CD4-positive, CD25-positive, alpha-beta regulatory T cell (primary cell): ENCODE measurements around the gene CARHSP1. TPM values are rescaled to one million over a fixed set of nuclear protein-coding genes. Genes with fewer than 3 reads are reported as not detected.
"Not testable (repeated sequence)": the region's sequence is repeated elsewhere in the genome, so short reads cannot be mapped to it uniquely, and the experiment has no call there.

Experiments used
- ATAC-seq, 2 donors: fragments of 150-1000 bp; cut with Tn5 transposase; one replicate each; pipeline ENCODE4 v1.10.0; 2021; ENCODE audit warnings: low read depth in 2 of 2, moderate number of reproducible peaks in 2 of 2, moderate library complexity in 1 of 2
- DNase-seq, 3 donors: peaks; one replicate each; pipeline versions ENCODE4 v3.0.0 to v3.0.0-alpha.2; 2012 to 2022; ENCODE audit warnings: mixed read lengths in 1 of 3
- H3K27ac ChIP-seq: one replicate; pipeline ENCODE4 v1.7.0; 2013; ENCODE audit warnings: mild to moderate bottlenecking, low read length; ENCODE audit not compliant: insufficient read depth, poor library complexity, severe bottlenecking
- H3K27me3 ChIP-seq: one replicate; pipeline ENCODE4 v1.7.0; 2013; ENCODE audit warnings: low read length; ENCODE audit not compliant: control insufficient read depth, insufficient read depth
- H3K36me3 ChIP-seq: one replicate; pipeline ENCODE4 v1.7.0; 2013; ENCODE audit warnings: mild to moderate bottlenecking, low read length, moderate library complexity; ENCODE audit not compliant: control insufficient read depth, insufficient read depth
- H3K4me1 ChIP-seq: 2 replicates; pipeline ENCODE4 v1.7.0; 2013; ENCODE audit warnings: mild to moderate bottlenecking, low read length; ENCODE audit not compliant: insufficient read depth, control insufficient read depth, poor library complexity, severe bottlenecking
- H3K4me3 ChIP-seq: one replicate; pipeline ENCODE4 v1.7.0; 2013; ENCODE audit warnings: low read depth, mild to moderate bottlenecking, low read length, moderate library complexity
- H3K9me3 ChIP-seq, 2 experiments: 1 replicate in 1 of 2; 2 replicates in 1 of 2; pipeline ENCODE4 v1.7.0; 2013; ENCODE audit warnings: low read length in 2 of 2, mild to moderate bottlenecking in 1 of 2, moderate library complexity in 1 of 2; ENCODE audit not compliant: control insufficient read depth in 2 of 2
- H3K27ac Mint-ChIP-seq, 3 donors: one replicate each; pipeline ENCODE4 v1.8.0; 2020 to 2022; ENCODE audit warnings: mild to moderate bottlenecking in 3 of 3, mixed read lengths in 3 of 3, moderate library complexity in 2 of 3
- H3K27me3 Mint-ChIP-seq: one replicate; pipeline ENCODE4 v1.8.0; 2022; ENCODE audit warnings: mild to moderate bottlenecking, mixed read lengths
- H3K36me3 Mint-ChIP-seq: one replicate; pipeline ENCODE4 v1.8.0; 2020; ENCODE audit warnings: mixed read lengths
- H3K4me1 Mint-ChIP-seq, 4 donors: one replicate each; pipeline ENCODE4 v1.8.0; 2020 to 2022; ENCODE audit warnings: mixed read lengths in 4 of 4, mild to moderate bottlenecking in 1 of 4
- H3K4me3 Mint-ChIP-seq, 4 donors: one replicate each; pipeline ENCODE4 v1.8.0; 2020 to 2022; ENCODE audit warnings: mild to moderate bottlenecking in 4 of 4, mixed read lengths in 4 of 4, moderate library complexity in 3 of 4
- H3K9me3 Mint-ChIP-seq, 7 donors: one replicate each; pipeline ENCODE4 v1.8.0; 2020 to 2022; ENCODE audit warnings: mixed read lengths in 7 of 7, mild to moderate bottlenecking in 3 of 7, moderate library complexity in 2 of 7
- polyA plus RNA-seq, 4 donors: library from polyadenylated mRNA; unstranded; fragments of 300-500 nt; fragmentation: Illumina TruSeq; gene quantifications; one replicate each; pipeline ENCODE4 v1.2.3, GENCODE V29; 2021
- total RNA-seq: library from RNA; stranded (reverse); gene quantifications from one replicate; pipeline ENCODE4 v1.2.3, GENCODE V29; 2022

CARHSP1 gene
- total RNA-seq (55.3 TPM), polyA plus RNA-seq (10 to 100 TPM; 72.4 to 94.8 (median 76.9) TPM)

- peaks cover 3% of the 10 kb centered on the region for H3K36me3 Mint-ChIP-seq
- no peaks in the 10 kb centered on the region for H3K9me3 ChIP-seq
- H3K27ac Mint-ChIP-seq: peak within 1 kb of the TSS; percentile 87 to 98 (median 91)
- no peaks in the 10 kb centered on the region for H3K9me3 Mint-ChIP-seq
- H3K4me3 ChIP-seq: peak within 1 kb of the TSS; percentile 86
- ATAC-seq (peak; percentile 75), DNase-seq (peak; percentile 75 to 94 (median 75))
- no peaks in the 10 kb centered on the region for H3K27me3 ChIP-seq
- no peaks in the 10 kb centered on the region for H3K36me3 ChIP-seq
- peak within 1 kb of the TSS; percentile 95 to 97 (median 96) for H3K4me3 Mint-ChIP-seq
- peaks cover 43% of the 10 kb centered on the region for H3K4me1 ChIP-seq
- H3K27ac ChIP-seq: peak within 1 kb of the TSS; percentile 72
- no peaks in the 10 kb centered on the region for H3K27me3 Mint-ChIP-seq
- peaks cover 0 to 60% (median 37%) of the 10 kb centered on the region in 4 donors for H3K4me1 Mint-ChIP-seq
Observed at GRCh38 chr16:8868416-8869211, at the start of gene CARHSP1. Gene CARHSP1, minus strand, starts transcription at chr16:8869006. Its CDS starts 9,678 bp downstream, at chr16:8859328.

- H3K36me3 Mint-ChIP-seq: peaks cover 67% of the 10 kb centered on the region
- H3K27ac Mint-ChIP-seq: not testable (repeated sequence)
Observed at GRCh38 chr16:8917336-8917735, 48.5 kb upstream of the CARHSP1 start.

GRCh38 chr16:8916541-8917225 lies 47.9 kb upstream of the CARHSP1 start:
- Mint-ChIP-seq H3K9me3 (peaks cover 0 to 2% (median 0%) of the 10 kb centered on the region in 7 donors), H3K27ac (no peak overlapping the region), H3K4me1 (peaks cover 3 to 38% (median 23%) of the 10 kb centered on the region in 4 donors), H3K4me3 (no peak overlapping the region), H3K36me3 (peaks cover 69% of the 10 kb centered on the region), H3K27me3 (no peaks in the 10 kb centered on the region)
- Histone ChIP-seq H3K36me3 (peaks cover 94% of the 10 kb centered on the region), H3K27me3 (no peaks in the 10 kb centered on the region), H3K4me1 (no peaks in the 10 kb centered on the region), H3K27ac (no peak overlapping the region), H3K9me3 (no peaks in the 10 kb centered on the region), H3K4me3 (no peak overlapping the region)
- DNase-seq (no peak), ATAC-seq (no peak)

More at GRCh38 chr16:8917336-8917735, 48.5 kb upstream of the CARHSP1 start:
- not testable (repeated sequence) for ATAC-seq, H3K27me3 Mint-ChIP-seq, H3K27ac ChIP-seq, H3K9me3 ChIP-seq, H3K4me3 ChIP-seq, DNase-seq, H3K4me1 ChIP-seq, H3K4me3 Mint-ChIP-seq, H3K27me3 ChIP-seq, H3K9me3 Mint-ChIP-seq
- H3K36me3 ChIP-seq: peaks cover 92% of the 10 kb centered on the region
- peaks cover 3 to 36% (median 23%) of the 10 kb centered on the region in 4 donors for H3K4me1 Mint-ChIP-seq

GRCh38 chr16:8915722-8916301 lies 47.0 kb upstream of the CARHSP1 start:
- no peaks in the 10 kb centered on the region for H3K9me3 ChIP-seq
- H3K27me3 ChIP-seq: no peaks in the 10 kb centered on the region
- ATAC-seq (no peak), DNase-seq (no peak)
- peaks cover 94% of the 10 kb centered on the region for H3K36me3 ChIP-seq
- Mint-ChIP-seq H3K27me3 (no peaks in the 10 kb centered on the region), H3K4me3 (no peak overlapping the region), H3K4me1 (peaks cover 3 to 34% (median 22%) of the 10 kb centered on the region in 4 donors), H3K36me3 (peaks cover 73% of the 10 kb centered on the region), H3K27ac (no peak overlapping the region), H3K9me3 (peaks cover 0 to 2% (median 0%) of the 10 kb centered on the region in 7 donors)
- no peaks in the 10 kb centered on the region for H3K4me1 ChIP-seq
- H3K4me3 ChIP-seq: no peak overlapping the region
- H3K27ac ChIP-seq: no peak overlapping the region

- Histone ChIP-seq H3K4me1 (no peaks in the 10 kb centered on the region), H3K27me3 (no peaks in the 10 kb centered on the region), H3K9me3 (no peaks in the 10 kb centered on the region), H3K27ac (no peak overlapping the region), H3K4me3 (no peak overlapping the region), H3K36me3 (peaks cover 94% of the 10 kb centered on the region)
- Mint-ChIP-seq H3K27me3 (no peaks in the 10 kb centered on the region), H3K4me3 (no peak overlapping the region), H3K36me3 (peaks cover 68% of the 10 kb centered on the region), H3K27ac (peak overlapping the region in 1 of 3 donors; percentile 67), H3K4me1 (peaks cover 6 to 26% (median 19%) of the 10 kb centered on the region in 4 donors), H3K9me3 (peaks cover 0 to 2% (median 0%) of the 10 kb centered on the region in 7 donors)
- no peak for ATAC-seq
- no peak for DNase-seq
Observed at GRCh38 chr16:8914098-8914497, 45.3 kb upstream of the CARHSP1 start.

DNA sequence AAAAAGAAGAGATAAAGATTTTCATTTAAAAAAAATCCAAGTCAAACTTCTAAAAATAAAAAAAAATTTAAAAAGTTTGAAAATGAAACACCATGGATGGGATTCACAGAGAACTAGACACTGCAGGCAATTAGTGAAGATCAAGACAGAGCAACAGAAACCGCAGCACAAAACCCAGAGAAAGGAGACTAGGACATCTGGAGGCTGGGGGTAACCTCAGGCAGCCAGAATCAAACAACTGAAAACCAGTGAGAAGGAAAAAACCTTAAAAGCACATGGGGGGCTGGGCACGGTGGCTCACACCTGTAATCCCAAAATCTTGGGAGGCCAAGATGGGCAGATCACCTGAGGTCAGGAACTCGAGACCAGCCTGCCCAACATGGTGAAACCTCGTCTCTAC lies 44.0 kb upstream of the CARHSP1 start:
- Histone ChIP-seq H3K9me3 (no peaks in the 10 kb centered on the region), H3K4me3 (no peak overlapping the region), H3K4me1 (no peaks in the 10 kb centered on the region), H3K27ac (no peak overlapping the region), H3K27me3 (no peaks in the 10 kb centered on the region), H3K36me3 (peaks cover 95% of the 10 kb centered on the region)
- Mint-ChIP-seq H3K9me3 (peaks cover 0 to 2% (median 0%) of the 10 kb centered on the region in 7 donors), H3K36me3 (peaks cover 60% of the 10 kb centered on the region), H3K4me1 (peaks cover 7 to 26% (median 19%) of the 10 kb centered on the region in 4 donors), H3K27ac (peak overlapping the region in 2 of 3 donors; percentile 78 to 90), H3K4me3 (no peak overlapping the region), H3K27me3 (no peaks in the 10 kb centered on the region)
- ATAC-seq (no peak), DNase-seq (no peak)

GRCh38 chr16:8910811-8911210 lies 42.0 kb upstream of the CARHSP1 start:
- DNase-seq (no peak), ATAC-seq (no peak)
- Histone ChIP-seq H3K4me1 (no peaks in the 10 kb centered on the region), H3K27me3 (no peaks in the 10 kb centered on the region), H3K9me3 (no peaks in the 10 kb centered on the region), H3K27ac (no peak overlapping the region), H3K36me3 (peaks cover 97% of the 10 kb centered on the region), H3K4me3 (no peak overlapping the region)
- H3K4me1 Mint-ChIP-seq: peaks cover 4 to 19% (median 13%) of the 10 kb centered on the region in 4 donors
- H3K27me3 Mint-ChIP-seq: no peaks in the 10 kb centered on the region
- peaks cover 57% of the 10 kb centered on the region for H3K36me3 Mint-ChIP-seq
- peak overlapping the region in 2 of 3 donors; percentile 29 to 52 for H3K27ac Mint-ChIP-seq
- no peaks in the 10 kb centered on the region for H3K9me3 Mint-ChIP-seq
- no peak overlapping the region for H3K4me3 Mint-ChIP-seq
